Epidermal melanocyte (primary cell): ENCODE measurements around the gene SLC17A1.
"Not testable (repeated sequence)": the region's sequence is repeated elsewhere in the genome, so short reads cannot be mapped to it uniquely, and the experiment has no call there.

Experiments
- DNase-seq: peaks from one replicate; pipeline ENCODE4 v3.0.0; 2011; ENCODE audit warnings: low spot score; ENCODE audit not compliant: insufficient read length

SLC17A1 gene

DNA sequence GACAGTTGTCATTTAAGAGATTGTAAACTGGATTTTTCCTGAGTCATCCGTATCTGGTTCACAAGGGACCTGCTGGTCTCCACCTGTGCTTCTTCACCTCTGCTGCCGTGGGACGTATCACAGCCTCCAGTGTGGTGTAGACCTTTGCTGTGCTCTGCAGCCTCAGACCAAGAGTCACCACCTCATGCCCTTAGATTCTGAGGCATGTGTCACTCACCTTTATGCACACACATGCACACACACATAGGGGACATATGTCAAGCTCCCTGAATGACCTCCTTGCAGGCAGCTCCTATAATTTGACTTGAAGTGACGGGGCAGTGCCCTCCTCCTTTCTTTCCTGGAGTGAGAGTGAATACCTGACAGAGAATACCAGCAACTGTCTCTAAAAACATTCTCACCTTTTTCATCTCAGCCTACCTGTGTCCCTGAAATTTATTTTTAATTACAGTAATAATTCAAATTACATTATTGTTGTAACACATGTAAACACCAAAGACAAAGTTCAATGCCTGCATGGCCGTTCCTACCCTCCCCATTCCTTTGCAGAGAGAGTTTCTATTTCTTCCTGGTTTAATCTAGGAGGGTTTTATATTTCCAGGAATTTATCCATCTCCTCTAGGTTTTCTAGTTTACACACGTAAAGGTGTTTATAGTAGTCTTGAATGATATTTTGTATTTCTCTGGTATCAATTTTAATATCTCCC, 73.8 kb downstream of the SLC17A1 start:
- no peak for DNase-seq

- no peak for DNase-seq
Observed at GRCh38 chr6:25756382-25757363, 75.2 kb downstream of the SLC17A1 start.

DNA sequence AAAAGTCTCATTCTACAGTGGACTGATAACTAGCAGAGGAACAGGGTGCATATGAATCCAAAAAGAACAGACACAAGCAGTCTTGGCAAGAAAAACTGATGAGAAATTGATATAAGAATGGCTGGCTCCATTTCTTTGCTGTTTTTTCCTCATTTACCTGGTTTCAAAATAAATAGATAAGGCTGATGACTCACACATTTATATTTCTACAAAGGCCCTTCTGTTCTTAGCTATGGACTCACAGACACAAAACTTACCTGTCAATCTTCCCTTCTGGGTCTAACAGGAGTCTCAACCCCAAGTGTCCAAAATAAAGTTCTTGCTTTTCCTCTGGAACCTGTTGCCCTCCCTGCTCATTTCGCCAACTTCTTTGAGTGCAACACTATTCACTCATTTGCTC, 76.4 kb downstream of the SLC17A1 start:
- no peak for DNase-seq

DNA sequence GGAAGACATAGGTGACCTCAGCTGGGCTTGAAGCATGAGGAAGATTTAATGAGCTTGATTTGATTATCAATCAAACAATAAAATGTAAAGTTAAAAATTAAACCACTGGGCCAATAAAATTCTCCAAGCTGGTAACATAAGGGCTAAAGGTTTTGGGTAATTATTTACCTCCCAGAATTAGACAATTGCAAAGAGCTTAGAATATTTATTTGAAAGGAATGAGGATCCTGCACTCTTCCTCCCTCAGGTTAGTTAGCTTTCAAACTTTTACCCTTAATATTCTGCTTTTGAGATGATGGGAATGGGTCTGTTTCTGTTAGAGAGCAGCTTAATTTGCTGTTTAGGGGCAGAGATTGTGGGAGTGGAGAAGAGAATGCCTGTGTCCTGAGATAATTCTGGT, 77.3 kb downstream of the SLC17A1 start, which contains the start of gene SLC17A4:
TSS of gene SLC17A4 (plus strand) at position 208 of the 400 bp plus-strand sequence. CDS start 7,221 bp downstream, outside the sequence.
- DNase-seq, result no peak

- DNase-seq, result no peak
Observed at GRCh38 chr6:25753079-25753478, 78.8 kb downstream of the SLC17A1 start.

DNA sequence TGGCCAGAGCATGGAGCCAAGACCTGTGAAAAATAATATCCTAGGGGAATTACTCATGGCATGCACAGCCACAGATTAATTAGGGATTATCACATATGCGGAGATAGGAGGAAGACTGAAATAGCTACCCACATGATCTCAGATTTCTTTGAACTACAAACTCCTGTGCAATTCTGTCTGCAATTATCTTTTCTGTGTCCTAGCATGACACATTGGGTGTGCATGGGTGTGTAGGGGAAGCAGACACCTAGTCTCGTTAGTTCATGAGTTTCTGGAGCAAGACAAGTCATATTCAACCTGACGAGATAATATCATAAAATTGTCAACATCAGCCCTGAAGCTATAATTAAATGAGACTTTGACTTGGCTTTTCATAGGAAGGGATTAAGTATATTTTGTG, 80.9 kb downstream of the SLC17A1 start:
- DNase-seq, result no peak

GRCh38 chr6:25749837-25750236, 82.0 kb downstream of the SLC17A1 start:
- no peak for DNase-seq

DNA sequence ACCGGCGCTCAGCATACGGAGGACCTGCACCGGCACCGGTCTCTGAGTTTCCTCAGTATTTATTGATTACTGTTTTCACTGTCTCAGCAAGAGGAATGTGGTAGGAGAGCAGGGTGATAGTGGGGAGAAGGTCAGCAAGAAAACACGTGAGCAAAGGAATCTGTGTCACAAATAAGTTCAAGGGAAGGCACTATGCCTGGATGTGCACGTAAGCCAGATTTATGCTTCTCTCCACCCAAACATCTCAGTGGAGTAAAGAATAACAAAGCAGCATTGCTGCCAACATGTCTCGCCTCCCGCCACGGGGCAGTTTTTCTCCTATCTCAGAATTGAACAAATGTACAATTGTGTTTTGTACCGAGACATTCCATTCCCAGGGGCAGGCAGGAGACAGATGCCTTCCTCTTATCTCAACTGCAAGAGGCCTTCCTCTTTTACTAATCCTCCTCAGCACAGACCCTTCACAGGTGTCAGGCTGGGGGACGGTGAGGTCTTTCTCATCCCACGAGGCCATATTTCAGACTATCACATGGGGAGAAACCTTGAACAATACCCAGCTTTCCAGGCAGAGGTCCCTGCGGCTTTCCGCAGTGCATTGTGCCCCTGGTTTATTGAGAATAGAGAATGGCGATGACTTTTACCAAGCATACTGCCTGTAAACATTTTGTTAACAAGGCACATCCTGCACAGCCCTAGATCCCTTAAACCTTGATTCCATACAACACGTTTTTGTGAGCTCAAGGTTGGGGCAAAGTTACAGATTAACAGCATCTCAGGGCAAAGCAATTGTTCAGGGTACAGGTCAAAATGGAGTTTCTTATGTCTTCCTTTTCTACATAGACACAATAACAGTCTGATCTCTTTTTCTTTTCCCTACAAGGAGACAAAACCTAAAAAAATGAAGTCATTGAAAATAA, 83.0 kb downstream of the SLC17A1 start:
- not testable (repeated sequence) for DNase-seq

DNA sequence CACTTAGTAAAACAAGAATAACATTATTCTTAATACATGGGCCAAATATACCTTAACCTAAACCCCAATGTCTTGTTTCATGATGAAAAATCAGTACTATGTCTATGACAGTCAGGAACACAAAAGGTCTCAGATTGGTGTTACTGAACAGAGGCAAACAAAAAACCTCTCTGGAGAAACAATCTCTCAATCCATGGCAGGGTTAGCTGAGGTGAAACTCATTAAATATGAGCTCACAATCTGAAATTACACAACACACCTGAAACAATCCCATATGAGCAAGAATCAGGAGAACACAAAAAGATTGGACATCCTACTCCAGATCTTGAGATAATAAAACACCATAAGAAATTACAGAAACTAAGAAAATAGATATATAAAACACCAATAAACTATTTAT, 83.8 kb downstream of the SLC17A1 start:
- DNase-seq, result no peak

DNA sequence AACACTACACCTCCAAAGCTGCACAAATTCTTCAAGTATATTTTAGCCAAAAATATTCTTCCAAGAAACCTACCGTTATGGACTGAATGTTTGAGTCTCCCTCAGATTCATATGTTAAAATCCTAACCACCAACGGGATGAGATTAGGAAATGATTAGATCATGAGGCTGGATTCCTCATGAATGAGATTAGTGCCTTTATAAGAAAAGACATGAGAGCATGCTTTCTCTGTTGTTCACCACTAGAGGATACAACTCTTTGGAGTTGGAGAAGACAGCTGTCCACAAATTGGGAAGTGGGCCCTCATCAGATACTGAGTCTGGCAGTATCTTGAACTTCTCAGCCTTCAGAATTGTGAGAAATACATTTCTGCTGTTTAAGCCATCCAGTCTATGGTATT, 84.4 kb downstream of the SLC17A1 start:
- DNase-seq, result no peak

GRCh38 chr6:25746968-25747367, 84.9 kb downstream of the SLC17A1 start:
- DNase-seq, result no peak

GRCh38 chr6:25745836-25746235, 86.0 kb downstream of the SLC17A1 start:
- no peak for DNase-seq

DNA sequence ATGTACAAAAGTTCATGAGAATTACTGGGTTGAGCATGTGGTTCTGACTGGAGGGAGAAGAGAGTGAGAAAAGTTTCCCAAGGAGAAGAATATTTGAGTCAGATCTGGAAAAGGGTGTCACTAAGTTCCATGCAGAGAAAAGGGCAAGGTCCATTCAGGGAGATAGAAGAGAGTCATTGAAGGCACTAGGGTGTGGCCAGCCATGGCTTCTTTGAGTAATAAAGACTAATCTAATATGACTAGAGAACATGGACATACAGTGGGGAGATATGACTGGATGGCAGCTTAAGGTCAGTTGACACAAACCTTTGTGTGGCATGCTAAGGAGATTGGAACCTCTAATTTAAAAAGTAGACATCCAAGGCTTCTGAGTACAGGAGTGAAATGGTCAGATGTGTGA, 88.0 kb downstream of the SLC17A1 start:
- no peak for DNase-seq

DNA sequence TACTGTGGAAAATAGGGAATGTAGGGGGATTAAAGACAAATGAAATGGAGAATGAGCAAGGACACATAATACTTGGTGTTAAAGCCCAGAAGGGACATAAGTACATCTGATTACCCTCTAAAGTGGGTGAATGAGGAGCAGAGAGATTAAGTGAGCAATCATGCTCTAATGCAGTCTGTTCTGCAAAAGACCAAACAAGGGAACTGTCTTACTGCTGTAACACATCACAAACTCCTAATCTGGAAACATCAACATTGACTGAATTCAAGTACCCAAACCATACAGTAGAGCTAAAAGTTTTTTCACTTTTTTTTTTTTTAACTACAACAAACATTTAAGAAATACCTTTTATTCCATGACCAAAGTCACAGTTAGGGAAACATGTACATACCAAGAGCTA, 96.6 kb downstream of the SLC17A1 start:
- DNase-seq, result no peak
